Keratinocyte (primary cell): ENCODE results near the gene ABCA3. TPM values are rescaled to one million over a fixed set of nuclear protein-coding genes. Genes with fewer than 3 reads are reported as not detected.

Source experiments
- DNase-seq: peaks from one replicate; pipeline ENCODE4 v3.0.0-alpha.2; 2011; ENCODE audit warnings: low read depth, missing footprints, low spot score
- FAIRE-seq: peaks from 2 replicates; lab custom pipeline; 2011; peaks lifted over from hg19 to GRCh38; lab: Jason Lieb, UNC
- H2AFZ ChIP-seq: 2 replicates; pipeline ENCODE4 v1.6.0; 2012; ENCODE audit warnings: low read length, control low read depth, inconsistent platforms; ENCODE audit not compliant: control insufficient read depth
- H3K27ac ChIP-seq: 2 replicates; pipeline ENCODE4 v1.5.1; 2011; ENCODE audit warnings: low read length; ENCODE audit not compliant: control insufficient read depth, insufficient read depth
- H3K27me3 ChIP-seq: 3 replicates; pipeline ENCODE4 v1.6.0; 2011; ENCODE audit warnings: low read length; ENCODE audit not compliant: control insufficient read depth, insufficient read depth; ENCODE audit errors: extremely low read depth
- H3K36me3 ChIP-seq, 2 experiments: 2 replicates in 1 of 2; 3 replicates in 1 of 2; pipeline ENCODE4 v1.5.1; 2011; ENCODE audit warnings: low read length in 2 of 2, mild to moderate bottlenecking in 1 of 2; ENCODE audit not compliant: control insufficient read depth in 2 of 2, insufficient read depth in 2 of 2; ENCODE audit errors: extremely low read depth in 1 of 2
- H3K4me1 ChIP-seq: 3 replicates; pipeline ENCODE4 v1.5.1; 2011; ENCODE audit warnings: low read length; ENCODE audit not compliant: control insufficient read depth, insufficient read depth; ENCODE audit errors: extremely low read depth
- H3K4me2 ChIP-seq: 3 replicates; pipeline ENCODE4 v1.6.0; 2011; ENCODE audit warnings: low read depth, low read length; ENCODE audit not compliant: control insufficient read depth, insufficient read depth; ENCODE audit errors: extremely low read depth
- H3K4me3 ChIP-seq, 3 experiments: fragments of 200-600 bp in 1 of 3; sonication (generic) in 1 of 3; 2 replicates in 2 of 3; 3 replicates in 1 of 3; pipeline ENCODE4 v1.5.1; 2011 to 2016; ENCODE audit warnings: low read length in 3 of 3, mild to moderate bottlenecking in 3 of 3, control low read depth in 2 of 3, inconsistent platforms in 1 of 3, low read depth in 1 of 3, mixed read lengths in 1 of 3, mixed run types in 1 of 3, moderate library complexity in 1 of 3; ENCODE audit not compliant: control insufficient read depth in 2 of 3, insufficient read depth in 2 of 3; ENCODE audit errors: extremely low read depth in 1 of 3
- H3K79me2 ChIP-seq: 2 replicates; pipeline ENCODE4 v1.6.0; 2012; ENCODE audit warnings: low read length; ENCODE audit not compliant: control insufficient read depth, insufficient read depth
- H3K9ac ChIP-seq: 3 replicates; pipeline ENCODE4 v1.6.0; 2011; ENCODE audit warnings: low read length; ENCODE audit not compliant: control insufficient read depth, insufficient read depth; ENCODE audit errors: extremely low read depth
- H3K9me1 ChIP-seq: 3 replicates; pipeline ENCODE4 v1.6.0; 2011; ENCODE audit warnings: low read length; ENCODE audit not compliant: control insufficient read depth, insufficient read depth; ENCODE audit errors: extremely low read depth
- H3K9me3 ChIP-seq: 2 replicates; pipeline ENCODE4 v1.5.1; 2012; ENCODE audit warnings: low read depth, low read length; ENCODE audit not compliant: control insufficient read depth
- H4K20me1 ChIP-seq: 3 replicates; pipeline ENCODE4 v1.6.0; 2011; ENCODE audit warnings: low read length; ENCODE audit not compliant: control insufficient read depth, insufficient read depth; ENCODE audit errors: extremely low read depth
- EZH2 ChIP-seq: IDR thresholded peaks from one replicate; pipeline ENCODE4 v1.6.1; 2012; ENCODE audit warnings: inconsistent platforms, mild to moderate bottlenecking, low read length, moderate library complexity
- dilution Hi-C: fragments of 300-500 bp; cut with MboI; formaldehyde crosslinking; loops from one replicate; pipeline ENCODE4 v1.7.0; 2020; ENCODE audit warnings: low sequenced_read_pairs; ENCODE audit not compliant: extremely low pct_ligation_motif_present
- polyA plus RNA-seq, 5 experiments: library from polyadenylated mRNA; depleted of rRNA in 3 of 5; stranded (reverse) in 3 of 5; stranded (forward) in 1 of 5; unstranded in 1 of 5; fragments of >200 nt; gene quantifications; 1 replicate in 1 of 5; 2 replicates in 3 of 5; 3 replicates in 1 of 5; pipeline versions ENCODE4 v1.2.1 to v1.2.3, GENCODE V29; 2011 to 2012; ENCODE audit warnings: missing spikeins in 2 of 5, low read depth in 1 of 5, low replicate concordance in 1 of 5
- TF ChIP-seq, protein P1 (sequence below), 3 experiments: IDR thresholded peaks in 1 of 3; conservative IDR thresholded peaks in 1 of 3; optimal IDR thresholded peaks in 1 of 3; 2 replicates in 2 of 3; 3 replicates in 1 of 3; pipeline versions ENCODE3 to v1.5.1; 2011; ENCODE audit warnings: low read length in 3 of 3, mild to moderate bottlenecking in 3 of 3, moderate library complexity in 2 of 3, control low read depth in 1 of 3, inconsistent platforms in 1 of 3; ENCODE audit not compliant: insufficient read depth in 2 of 3; ENCODE audit errors: extremely low read depth in 1 of 3

ABCA3 gene
- polyA plus RNA-seq, 1 donor (not counting 4 experiments of a cell fraction or from before 2014, with no cell fraction given), result 0.08 TPM

DNA sequence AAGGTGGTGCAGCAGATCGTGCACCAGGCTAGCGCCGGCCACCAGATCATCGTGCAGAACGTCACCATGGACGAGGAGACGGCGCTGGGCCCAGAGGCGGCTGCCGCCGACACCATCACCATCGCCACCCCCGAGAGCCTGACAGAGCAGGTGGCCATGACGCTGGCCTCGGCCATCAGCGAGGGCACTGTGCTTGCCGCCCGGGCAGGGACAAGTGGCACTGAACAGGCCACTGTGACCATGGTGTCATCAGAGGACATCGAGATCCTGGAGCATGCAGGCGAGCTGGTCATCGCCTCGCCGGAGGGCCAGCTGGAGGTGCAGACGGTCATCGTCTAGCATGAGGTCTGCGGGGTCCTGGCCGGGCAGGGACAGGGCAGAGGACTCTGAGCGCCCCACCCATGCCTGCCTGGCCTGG lies 105.3 kb downstream of the ABCA3 start:
- H3K9me3 ChIP-seq, result no peaks in the 10 kb centered on the region
- peaks cover 32% of the 10 kb centered on the region for H3K27me3 ChIP-seq
- DNase-seq (no peak), FAIRE-seq (no peak)
- no peak overlapping the region for H3K27ac ChIP-seq
- no peak for TF ChIP-seq EZH2
- TF ChIP-seq, protein P1, sequence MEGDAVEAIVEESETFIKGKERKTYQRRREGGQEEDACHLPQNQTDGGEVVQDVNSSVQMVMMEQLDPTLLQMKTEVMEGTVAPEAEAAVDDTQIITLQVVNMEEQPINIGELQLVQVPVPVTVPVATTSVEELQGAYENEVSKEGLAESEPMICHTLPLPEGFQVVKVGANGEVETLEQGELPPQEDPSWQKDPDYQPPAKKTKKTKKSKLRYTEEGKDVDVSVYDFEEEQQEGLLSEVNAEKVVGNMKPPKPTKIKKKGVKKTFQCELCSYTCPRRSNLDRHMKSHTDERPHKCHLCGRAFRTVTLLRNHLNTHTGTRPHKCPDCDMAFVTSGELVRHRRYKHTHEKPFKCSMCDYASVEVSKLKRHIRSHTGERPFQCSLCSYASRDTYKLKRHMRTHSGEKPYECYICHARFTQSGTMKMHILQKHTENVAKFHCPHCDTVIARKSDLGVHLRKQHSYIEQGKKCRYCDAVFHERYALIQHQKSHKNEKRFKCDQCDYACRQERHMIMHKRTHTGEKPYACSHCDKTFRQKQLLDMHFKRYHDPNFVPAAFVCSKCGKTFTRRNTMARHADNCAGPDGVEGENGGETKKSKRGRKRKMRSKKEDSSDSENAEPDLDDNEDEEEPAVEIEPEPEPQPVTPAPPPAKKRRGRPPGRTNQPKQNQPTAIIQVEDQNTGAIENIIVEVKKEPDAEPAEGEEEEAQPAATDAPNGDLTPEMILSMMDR (optimal IDR thresholded peaks at IDR 0.05 in 1 of 3, IDR thresholded peaks at IDR 0.05 in 1 of 3, conservative IDR thresholded peaks at IDR 0.05 in 1 of 3; ENCODE audit: extremely low read depth in 1 of 3, insufficient read depth in 2 of 3, low read length in 3 of 3), result no peak
- H3K9ac ChIP-seq, result no peak overlapping the region
- peaks cover 21 to 37% of the 10 kb centered on the region in 2 experiments for H3K36me3 ChIP-seq
- peaks cover 11% of the 10 kb centered on the region for H3K4me1 ChIP-seq
- H3K4me3 ChIP-seq, result no peak overlapping the region
- dilution Hi-C loops, result no loop called here
- H3K9me1 ChIP-seq, result peaks cover 3% of the 10 kb centered on the region
- H2AFZ ChIP-seq, result no peak overlapping the region
- peaks cover 10% of the 10 kb centered on the region for H4K20me1 ChIP-seq
- H3K79me2 ChIP-seq, result no peaks in the 10 kb centered on the region
- H3K4me2 ChIP-seq, result no peak overlapping the region

GRCh38 chr16:2234813-2235170 lies 105.7 kb downstream of the ABCA3 start:
- no peak for FAIRE-seq
- H3K79me2 ChIP-seq, result no peaks in the 10 kb centered on the region
- DNase-seq, result no peak
- H3K9ac ChIP-seq, result no peak overlapping the region
- H3K4me2 ChIP-seq, result no peak overlapping the region
- H3K4me1 ChIP-seq, result peaks cover 11% of the 10 kb centered on the region
- H3K4me3 ChIP-seq, result no peak overlapping the region
- H3K9me1 ChIP-seq, result peaks cover 3% of the 10 kb centered on the region
- H3K27ac ChIP-seq, result no peak overlapping the region
- peaks cover 21 to 40% of the 10 kb centered on the region in 2 experiments for H3K36me3 ChIP-seq
- TF ChIP-seq, protein P1 (optimal IDR thresholded peaks at IDR 0.05 in 1 of 3, IDR thresholded peaks at IDR 0.05 in 1 of 3, conservative IDR thresholded peaks at IDR 0.05 in 1 of 3; ENCODE audit: extremely low read depth in 1 of 3, insufficient read depth in 2 of 3, low read length in 3 of 3), result no peak
- TF ChIP-seq EZH2, result no peak
- peaks cover 10% of the 10 kb centered on the region for H4K20me1 ChIP-seq
- dilution Hi-C loops, result no loop called here
- no peak overlapping the region for H2AFZ ChIP-seq
- peaks cover 32% of the 10 kb centered on the region for H3K27me3 ChIP-seq
- no peaks in the 10 kb centered on the region for H3K9me3 ChIP-seq
